Activated CD4-positive, alpha-beta T cell treated with anti-CD3 and anti-CD28 coated beads, Interleukin-2, amount 50 U/mL, for 16 hours (primary cell): Measurements from ENCODE around the gene HOXD11.
A peak's percentile ranks its signal among the peaks of the same experiment; 100 is the strongest.

Experiments
- DNase-seq: peaks from one replicate; pipeline ENCODE4 v3.0.0-alpha.2; 2020

Gene HOXD11

DNA sequence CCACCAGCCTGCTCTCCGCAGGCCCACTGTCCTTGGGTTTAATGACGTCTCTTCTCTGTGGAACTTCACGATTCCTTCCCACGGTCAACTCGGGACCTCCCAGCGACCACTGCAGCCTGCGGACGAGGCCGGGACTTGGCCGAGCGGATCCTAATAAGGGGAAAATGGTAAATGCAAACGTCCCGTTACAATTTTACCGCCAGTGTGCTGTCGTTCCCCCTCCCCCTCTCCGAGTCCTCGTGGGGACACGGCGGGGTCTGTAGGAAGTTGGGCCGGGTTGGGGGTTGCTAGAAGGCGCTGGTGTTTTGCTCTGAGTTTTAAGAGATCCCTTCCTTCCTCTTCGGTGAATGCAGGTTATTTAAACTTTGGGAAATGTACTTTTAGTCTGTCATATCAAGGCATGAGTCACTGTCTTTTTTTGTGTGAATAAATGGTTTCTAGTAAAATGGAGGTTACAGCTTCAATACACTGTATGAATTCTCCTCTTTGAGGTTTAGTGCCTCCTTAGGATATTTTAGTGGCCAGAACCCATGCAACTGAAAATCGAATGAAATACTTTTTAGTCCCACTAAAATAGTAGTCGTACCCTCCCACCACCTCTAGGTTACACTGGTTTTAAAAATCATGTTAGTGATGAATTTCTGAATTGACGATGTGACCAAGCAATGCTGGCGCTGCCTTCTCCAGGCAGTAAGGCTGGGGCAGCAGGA lies 2.3 kb downstream of the HOXD11 start:
- DNase-seq, result no peak

- no peak for DNase-seq
Measured at GRCh38 chr2:176109946-176110345, 2.9 kb downstream of the HOXD11 start.

- DNase-seq, result no peak
Measured at GRCh38 chr2:176110415-176111308, 3.6 kb downstream of the HOXD11 start.

GRCh38 chr2:176111309-176111663 lies 4.2 kb downstream of the HOXD11 start:
- peak; percentile 40 for DNase-seq

GRCh38 chr2:176111846-176112374 lies 4.8 kb downstream of the HOXD11 start:
- DNase-seq, result no peak

- DNase-seq, result no peak
Measured at GRCh38 chr2:176112375-176113302, 5.6 kb downstream of the HOXD11 start.

- no peak for DNase-seq
Measured at GRCh38 chr2:176114120-176114929, 7.2 kb downstream of the HOXD11 start.

DNA sequence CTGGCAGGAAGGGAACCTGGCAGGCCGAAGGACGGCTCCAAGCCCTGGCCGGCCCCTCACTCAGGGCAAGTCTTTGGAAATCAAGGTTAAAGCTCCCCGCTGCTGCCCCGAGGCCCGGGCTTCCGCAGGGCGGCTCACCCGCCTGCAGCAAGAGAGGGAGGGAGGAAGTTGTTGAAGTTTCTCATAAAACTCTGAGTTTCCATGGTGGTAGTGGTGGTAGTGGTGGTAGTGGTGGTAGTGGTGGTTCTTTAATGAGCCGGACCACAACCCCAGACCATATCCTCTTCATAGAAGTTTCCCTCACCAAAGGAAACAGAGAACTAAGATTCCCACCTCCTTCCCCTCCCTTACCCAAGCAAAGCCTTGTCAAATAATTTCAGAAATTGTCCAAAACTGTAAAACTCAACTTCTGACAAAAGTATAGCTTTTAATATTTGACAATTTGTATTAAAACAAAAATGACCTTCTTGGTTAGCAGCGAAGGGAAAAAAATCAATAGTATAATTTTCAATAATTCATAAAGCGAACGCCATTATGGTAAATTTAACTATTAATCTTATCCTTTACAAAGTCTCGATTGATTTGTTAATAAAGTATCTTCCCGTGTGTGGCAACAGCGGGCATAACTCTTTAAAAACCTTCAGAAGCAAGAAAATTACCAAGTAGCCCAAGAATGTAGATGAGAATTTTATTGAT lies 8.0 kb downstream of the HOXD11 start:
- DNase-seq, result no peak

DNA sequence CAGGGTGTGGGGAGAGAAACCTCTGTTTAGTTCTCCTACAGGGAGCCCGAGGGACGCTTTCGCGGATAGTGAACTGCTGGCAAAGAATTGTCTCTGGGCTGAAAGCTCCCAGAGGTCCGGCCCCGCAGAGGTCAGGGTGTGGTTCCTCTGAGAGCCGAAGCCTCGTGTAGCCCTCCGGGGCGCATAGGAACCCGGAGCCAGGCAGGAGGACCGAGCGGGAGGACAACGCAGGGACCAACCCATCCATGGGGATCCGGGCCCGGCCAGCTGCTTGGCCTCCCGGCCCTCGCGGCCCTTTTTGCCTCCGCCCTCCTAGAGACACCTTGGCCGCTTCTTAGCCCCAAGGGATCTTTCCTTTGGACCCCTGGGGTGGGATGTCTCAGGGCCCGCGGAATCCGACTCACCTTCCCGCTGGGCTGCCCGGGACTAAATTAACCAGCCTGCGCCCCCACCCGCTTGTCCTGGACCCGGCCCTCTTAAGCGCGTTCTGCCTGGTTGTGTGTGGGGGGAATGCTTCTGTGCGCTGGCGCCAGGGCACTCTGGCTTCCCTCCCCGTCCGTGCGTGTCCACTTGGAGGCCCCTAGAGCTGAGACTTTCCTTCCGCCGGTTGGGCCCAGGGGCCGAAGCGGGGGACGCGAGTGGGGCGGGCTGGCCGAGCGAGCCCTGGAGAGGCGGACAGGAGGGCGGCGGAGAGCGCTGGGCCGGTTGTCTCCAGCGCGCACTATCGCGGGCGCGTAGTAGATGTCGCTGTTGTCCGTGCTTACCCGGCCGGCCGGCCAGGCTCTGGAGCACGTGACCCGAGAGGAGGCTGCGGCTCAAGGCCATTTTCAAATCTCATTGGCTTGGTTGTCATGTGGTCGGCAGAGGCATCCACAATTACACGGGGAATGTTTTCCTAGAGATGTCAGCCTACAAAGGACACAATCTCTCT lies 9.1 kb downstream of the HOXD11 start, which contains the start of gene HOXD10:
TSS of gene HOXD10 (plus strand) at position 896 of the 931 bp plus-strand sequence. CDS start 56 bp downstream, outside the sequence.
- DNase-seq, result no peak

GRCh38 chr2:176117162-176117822 lies 10.2 kb downstream of the HOXD11 start:
- no peak for DNase-seq

- no peak for DNase-seq
Measured at GRCh38 chr2:176117823-176118371, 10.8 kb downstream of the HOXD11 start.

- peak; percentile 18 for DNase-seq
Measured at GRCh38 chr2:176118601-176119339, 11.7 kb downstream of the HOXD11 start.

- no peak for DNase-seq
Measured at GRCh38 chr2:176120364-176121189, 13.5 kb downstream of the HOXD11 start.

DNA sequence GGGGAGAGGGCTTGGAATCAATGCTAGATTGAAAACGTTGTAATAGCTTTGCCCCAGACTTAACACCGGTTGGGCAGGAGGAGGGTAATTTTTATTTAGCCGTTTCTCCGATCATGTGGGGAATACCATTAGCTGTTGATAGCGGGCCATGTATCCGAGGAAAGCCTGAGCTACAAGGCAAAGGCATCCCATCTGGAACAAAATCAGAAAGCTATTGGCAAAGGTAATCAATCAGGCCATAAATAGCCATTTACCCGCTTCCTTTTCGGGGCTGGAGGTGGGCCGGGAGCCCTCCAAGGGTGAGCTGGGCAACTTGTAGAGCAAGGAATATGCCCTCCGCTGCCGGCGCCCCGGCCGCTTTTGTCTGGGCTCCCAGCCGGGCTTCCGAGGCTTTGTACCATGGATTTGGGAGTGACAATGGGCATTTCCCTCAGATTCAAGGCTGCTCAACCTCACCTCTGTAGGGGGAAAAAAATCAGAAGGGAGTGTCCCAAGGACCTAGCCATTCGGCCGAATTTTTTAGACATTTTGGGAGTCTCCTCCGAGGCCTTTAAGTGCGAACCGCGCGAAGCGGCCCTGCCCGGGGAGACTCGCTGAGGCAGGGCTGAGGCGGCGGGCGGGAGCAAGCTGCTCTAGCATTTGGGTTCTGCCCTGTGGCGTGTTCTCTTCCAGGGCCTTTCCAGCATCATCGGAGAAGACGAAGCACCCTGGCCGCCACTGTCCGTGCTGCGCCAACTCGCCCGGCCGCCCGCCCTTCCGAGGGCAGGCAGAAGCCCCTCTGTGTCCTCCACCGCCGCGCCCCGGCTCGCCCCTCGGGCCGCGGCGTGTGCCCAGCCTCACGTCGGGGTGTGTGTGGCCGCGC lies 14.3 kb downstream of the HOXD11 start:
- no peak for DNase-seq

DNA sequence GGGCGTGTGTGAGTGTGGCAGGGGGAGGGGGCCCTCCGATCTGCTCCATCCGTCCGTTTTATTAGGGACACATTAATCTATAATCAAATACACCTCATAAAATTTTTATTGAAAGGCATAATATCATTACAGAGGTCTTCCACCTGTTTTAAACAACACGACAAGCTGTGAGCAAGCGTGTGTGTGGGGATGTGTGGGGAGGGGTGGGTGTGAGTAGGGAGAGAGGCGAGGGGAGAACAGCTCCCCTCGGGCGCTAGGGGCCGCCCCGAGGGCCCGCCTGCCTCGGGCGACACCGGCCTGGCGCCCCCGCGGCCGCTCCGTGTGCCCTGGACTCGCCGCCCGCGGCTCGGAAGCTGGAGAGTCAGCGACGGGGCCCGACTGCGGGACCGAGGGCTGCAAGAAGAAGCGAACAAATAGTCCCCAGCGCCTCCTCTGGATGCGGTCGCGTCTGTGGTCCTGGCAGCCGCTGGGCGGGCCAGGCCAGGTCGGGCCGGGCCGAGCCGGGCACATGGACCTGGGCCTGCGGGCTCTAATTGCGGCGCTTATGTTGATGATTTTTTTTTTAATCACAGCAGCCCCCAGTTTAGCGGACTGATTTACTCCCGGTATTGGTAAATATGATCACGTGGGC lies 15.1 kb downstream of the HOXD11 start:
- DNase-seq, result no peak
